ENCODE results near the gene HS3ST5.

DNA sequence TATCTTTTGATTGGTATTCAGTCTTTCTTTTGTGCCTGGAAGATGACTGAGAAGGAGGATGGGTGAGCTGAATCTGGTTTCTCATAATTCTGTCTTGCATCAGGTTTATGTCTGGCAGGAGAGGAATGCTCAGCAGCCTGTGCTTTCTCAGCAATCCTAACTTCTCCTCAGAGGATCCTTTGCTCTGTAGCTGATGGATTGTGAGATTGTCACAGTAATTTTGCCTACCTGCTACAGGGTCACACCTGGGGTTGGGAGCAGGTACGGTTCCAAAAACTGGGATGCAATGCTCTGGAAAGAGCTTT lies 2.1 kb upstream of the HS3ST5 start:
- TF ChIP-seq, protein P1, sequence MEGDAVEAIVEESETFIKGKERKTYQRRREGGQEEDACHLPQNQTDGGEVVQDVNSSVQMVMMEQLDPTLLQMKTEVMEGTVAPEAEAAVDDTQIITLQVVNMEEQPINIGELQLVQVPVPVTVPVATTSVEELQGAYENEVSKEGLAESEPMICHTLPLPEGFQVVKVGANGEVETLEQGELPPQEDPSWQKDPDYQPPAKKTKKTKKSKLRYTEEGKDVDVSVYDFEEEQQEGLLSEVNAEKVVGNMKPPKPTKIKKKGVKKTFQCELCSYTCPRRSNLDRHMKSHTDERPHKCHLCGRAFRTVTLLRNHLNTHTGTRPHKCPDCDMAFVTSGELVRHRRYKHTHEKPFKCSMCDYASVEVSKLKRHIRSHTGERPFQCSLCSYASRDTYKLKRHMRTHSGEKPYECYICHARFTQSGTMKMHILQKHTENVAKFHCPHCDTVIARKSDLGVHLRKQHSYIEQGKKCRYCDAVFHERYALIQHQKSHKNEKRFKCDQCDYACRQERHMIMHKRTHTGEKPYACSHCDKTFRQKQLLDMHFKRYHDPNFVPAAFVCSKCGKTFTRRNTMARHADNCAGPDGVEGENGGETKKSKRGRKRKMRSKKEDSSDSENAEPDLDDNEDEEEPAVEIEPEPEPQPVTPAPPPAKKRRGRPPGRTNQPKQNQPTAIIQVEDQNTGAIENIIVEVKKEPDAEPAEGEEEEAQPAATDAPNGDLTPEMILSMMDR (IDR thresholded peaks at IDR 0.05) = no peak
- TF ChIP-seq POLR2A (IDR thresholded peaks at IDR 0.05) = no peak
